ENCODE measurements around the gene SMYD3.
A peak's percentile ranks its signal among the peaks of the same experiment; 100 is the strongest.

The SMYD3 gene

GRCh38 chr1:246269466-246269865, 237.6 kb downstream of the SMYD3 start:
- Histone ChIP-seq H3K4me3 (replicated peaks; ENCODE audit: low read depth, low read length) (no peak overlapping the region), H3K27me3 (replicated peaks; ENCODE audit: control insufficient read depth, insufficient read depth, low read length) (no peaks in the 10 kb centered on the region), H3K36me3 (ENCODE audit: control insufficient read depth, insufficient read depth, low read length) (no peaks in the 10 kb centered on the region)
- TF ChIP-seq CTCF (IDR thresholded peaks at IDR 0.05; ENCODE audit: insufficient read depth, low read length, poor library complexity, severe bottlenecking) = no peak
- no peak for DNase-seq (ENCODE audit: extremely low read depth, insufficient read length)

GRCh38 chr1:246267896-246268295, 239.2 kb downstream of the SMYD3 start:
- Histone ChIP-seq H3K36me3 (ENCODE audit: control insufficient read depth, insufficient read depth, low read length) (no peaks in the 10 kb centered on the region), H3K4me3 (replicated peaks; ENCODE audit: low read depth, low read length) (no peak overlapping the region), H3K27me3 (replicated peaks; ENCODE audit: control insufficient read depth, insufficient read depth, low read length) (no peaks in the 10 kb centered on the region)
- TF ChIP-seq CTCF (IDR thresholded peaks at IDR 0.05; ENCODE audit: insufficient read depth, low read length, poor library complexity, severe bottlenecking) = no peak
- no peak for DNase-seq (ENCODE audit: extremely low read depth, insufficient read length)

- H3K4me3 ChIP-seq (replicated peaks; ENCODE audit: low read depth, low read length) = no peak overlapping the region
- no peak for DNase-seq (ENCODE audit: extremely low read depth, insufficient read length)
- no peaks in the 10 kb centered on the region for H3K36me3 ChIP-seq (ENCODE audit: control insufficient read depth, insufficient read depth, low read length)
- H3K27me3 ChIP-seq (replicated peaks; ENCODE audit: control insufficient read depth, insufficient read depth, low read length) = no peaks in the 10 kb centered on the region
- TF ChIP-seq CTCF (IDR thresholded peaks at IDR 0.05; ENCODE audit: insufficient read depth, low read length, poor library complexity, severe bottlenecking) = no peak
These were observed 239.7 kb downstream of the SMYD3 start for GRCh38 chr1:246267426-246267825.

GRCh38 chr1:246265481-246265880, 241.6 kb downstream of the SMYD3 start:
- TF ChIP-seq CTCF (IDR thresholded peaks at IDR 0.05; ENCODE audit: insufficient read depth, low read length, poor library complexity, severe bottlenecking) = no peak
- Histone ChIP-seq H3K4me3 (replicated peaks; ENCODE audit: low read depth, low read length) (no peak overlapping the region), H3K36me3 (ENCODE audit: control insufficient read depth, insufficient read depth, low read length) (no peaks in the 10 kb centered on the region), H3K27me3 (replicated peaks; ENCODE audit: control insufficient read depth, insufficient read depth, low read length) (no peaks in the 10 kb centered on the region)
- DNase-seq (ENCODE audit: extremely low read depth, insufficient read length) = no peak

GRCh38 chr1:246262281-246262680, 244.8 kb downstream of the SMYD3 start:
- Histone ChIP-seq H3K36me3 (ENCODE audit: control insufficient read depth, insufficient read depth, low read length) (no peaks in the 10 kb centered on the region), H3K27me3 (replicated peaks; ENCODE audit: control insufficient read depth, insufficient read depth, low read length) (no peaks in the 10 kb centered on the region), H3K4me3 (replicated peaks; ENCODE audit: low read depth, low read length) (no peak overlapping the region)
- no peak for DNase-seq (ENCODE audit: extremely low read depth, insufficient read length)
- TF ChIP-seq CTCF (IDR thresholded peaks at IDR 0.05; ENCODE audit: insufficient read depth, low read length, poor library complexity, severe bottlenecking) = no peak

GRCh38 chr1:246261639-246262038, 245.4 kb downstream of the SMYD3 start:
- no peak overlapping the region for H3K4me3 ChIP-seq (replicated peaks; ENCODE audit: low read depth, low read length)
- H3K36me3 ChIP-seq (ENCODE audit: control insufficient read depth, insufficient read depth, low read length) = no peaks in the 10 kb centered on the region
- TF ChIP-seq CTCF (IDR thresholded peaks at IDR 0.05; ENCODE audit: insufficient read depth, low read length, poor library complexity, severe bottlenecking) = peak; percentile 17
- no peaks in the 10 kb centered on the region for H3K27me3 ChIP-seq (replicated peaks; ENCODE audit: control insufficient read depth, insufficient read depth, low read length)
- DNase-seq (ENCODE audit: extremely low read depth, insufficient read length) = no peak

Data from GM06990 (cell line).